ENCODE measurements around the gene ABCF3. TPM values are rescaled to one million over a fixed set of nuclear protein-coding genes. Genes with fewer than 3 reads are reported as not detected.

The ABCF3 gene
- total RNA-seq, 2 donors from 2014 or later = 62.9 to 103 TPM

GRCh38 chr3:184229394-184230080 lies 43.5 kb downstream of the ABCF3 start, which contains the start of gene VWA5B2:
VWA5B2 (plus strand) TSS chr3:184229585; CDS start chr3:184230529, 944 bp downstream.
- intact Hi-C loops (cut with DNase I) = no loop called here
- Histone ChIP-seq H3K27me3 (replicated peaks; ENCODE audit: insufficient read depth) (no peaks in the 10 kb centered on the region), H3K4me3 (peak within 1 kb of the TSS; percentile 29 to 38), H3K4me1 (replicated peaks) (peaks cover 9% of the 10 kb centered on the region), H3K36me3 (no peaks in the 10 kb centered on the region), H3K9me3 (no peaks in the 10 kb centered on the region), H3K27ac (no peak within 1 kb of the TSS)
- peak in 2 of 4 experiments; percentile 42 to 54 for TF ChIP-seq CTCF (IDR thresholded peaks at IDR 0.05)
- TF ChIP-seq POLR2A (IDR thresholded peaks at IDR 0.05) = peak; percentile 23
- TF ChIP-seq POLR2AphosphoS5 (IDR thresholded peaks at IDR 0.05) = no peak
- under 1% methylated on average over 29 of the region's 66 CpGs for WGBS
- peak; percentile 37 for DNase-seq (ENCODE audit: low spot score)

GRCh38 chr3:184230081-184230602 lies 44.1 kb downstream of the ABCF3 start:
- no peak for DNase-seq (ENCODE audit: low spot score)
- WGBS = 0% methylated on average over 15 of the region's 61 CpGs
- H3K27ac ChIP-seq = no peak overlapping the region
- H3K27me3 ChIP-seq (replicated peaks; ENCODE audit: insufficient read depth) = no peaks in the 10 kb centered on the region
- no peaks in the 10 kb centered on the region for H3K36me3 ChIP-seq
- intact Hi-C loops (cut with DNase I) = no loop called here
- H3K4me1 ChIP-seq (replicated peaks) = peaks cover 9% of the 10 kb centered on the region
- TF ChIP-seq CTCF (IDR thresholded peaks at IDR 0.05) (no peak), POLR2AphosphoS5 (IDR thresholded peaks at IDR 0.05) (no peak)
- H3K9me3 ChIP-seq = no peaks in the 10 kb centered on the region
- peak overlapping the region; percentile 29 to 38 for H3K4me3 ChIP-seq

- intact Hi-C loops (cut with DNase I) = no loop called here
- H3K27me3 ChIP-seq (replicated peaks; ENCODE audit: insufficient read depth) = no peaks in the 10 kb centered on the region
- peaks cover 9% of the 10 kb centered on the region for H3K4me1 ChIP-seq (replicated peaks)
These were observed 44.9 kb downstream of the ABCF3 start for GRCh38 chr3:184230603-184231528.

GRCh38 chr3:184231671-184232070 lies 45.7 kb downstream of the ABCF3 start:
- Histone ChIP-seq H3K36me3 (no peaks in the 10 kb centered on the region), H3K4me3 (no peak overlapping the region), H3K27me3 (replicated peaks; ENCODE audit: insufficient read depth) (no peaks in the 10 kb centered on the region), H3K4me1 (replicated peaks) (peaks cover 9% of the 10 kb centered on the region), H3K9me3 (no peaks in the 10 kb centered on the region), H3K27ac (no peak overlapping the region)
- WGBS = 55% methylated on average over 3 of the region's 3 CpGs
- intact Hi-C loops (cut with DNase I) = no loop called here
- DNase-seq (ENCODE audit: low spot score) = no peak
- no peak for TF ChIP-seq CTCF (IDR thresholded peaks at IDR 0.05)
- no peak for TF ChIP-seq POLR2A (IDR thresholded peaks at IDR 0.05)
- no peak for TF ChIP-seq POLR2AphosphoS5 (IDR thresholded peaks at IDR 0.05)

More at GRCh38 chr3:184230603-184231528, 44.9 kb downstream of the ABCF3 start:
- Histone ChIP-seq H3K4me3 (peak overlapping the region; percentile 29 to 38), H3K27ac (no peak overlapping the region), H3K9me3 (no peaks in the 10 kb centered on the region), H3K36me3 (no peaks in the 10 kb centered on the region)
- TF ChIP-seq POLR2A (IDR thresholded peaks at IDR 0.05) (no peak), POLR2AphosphoS5 (IDR thresholded peaks at IDR 0.05) (peak; percentile 25)
- 9% methylated on average over 42 of the region's 79 CpGs for WGBS
- peak; percentile 47 for DNase-seq (ENCODE audit: low spot score)

Measured in prostate gland (tissue), 2 donors.